GM12874 (cell line): ENCODE results near the gene KRTAP5-10.

Experiments
- CTCF ChIP-seq: IDR thresholded peaks from 2 replicates; pipeline ENCODE4 v1.5.1; 2011; ENCODE audit warnings: low read depth, mild to moderate bottlenecking, control low read depth, low read length, moderate library complexity; ENCODE audit not compliant: insufficient read depth

The KRTAP5-10 gene

GRCh38 chr11:71539017-71539416 is 26.3 kb upstream of the KRTAP5-10 start:
- TF ChIP-seq CTCF: no peak

GRCh38 chr11:71542382-71542781 is 23.0 kb upstream of the KRTAP5-10 start:
- TF ChIP-seq CTCF: no peak

DNA sequence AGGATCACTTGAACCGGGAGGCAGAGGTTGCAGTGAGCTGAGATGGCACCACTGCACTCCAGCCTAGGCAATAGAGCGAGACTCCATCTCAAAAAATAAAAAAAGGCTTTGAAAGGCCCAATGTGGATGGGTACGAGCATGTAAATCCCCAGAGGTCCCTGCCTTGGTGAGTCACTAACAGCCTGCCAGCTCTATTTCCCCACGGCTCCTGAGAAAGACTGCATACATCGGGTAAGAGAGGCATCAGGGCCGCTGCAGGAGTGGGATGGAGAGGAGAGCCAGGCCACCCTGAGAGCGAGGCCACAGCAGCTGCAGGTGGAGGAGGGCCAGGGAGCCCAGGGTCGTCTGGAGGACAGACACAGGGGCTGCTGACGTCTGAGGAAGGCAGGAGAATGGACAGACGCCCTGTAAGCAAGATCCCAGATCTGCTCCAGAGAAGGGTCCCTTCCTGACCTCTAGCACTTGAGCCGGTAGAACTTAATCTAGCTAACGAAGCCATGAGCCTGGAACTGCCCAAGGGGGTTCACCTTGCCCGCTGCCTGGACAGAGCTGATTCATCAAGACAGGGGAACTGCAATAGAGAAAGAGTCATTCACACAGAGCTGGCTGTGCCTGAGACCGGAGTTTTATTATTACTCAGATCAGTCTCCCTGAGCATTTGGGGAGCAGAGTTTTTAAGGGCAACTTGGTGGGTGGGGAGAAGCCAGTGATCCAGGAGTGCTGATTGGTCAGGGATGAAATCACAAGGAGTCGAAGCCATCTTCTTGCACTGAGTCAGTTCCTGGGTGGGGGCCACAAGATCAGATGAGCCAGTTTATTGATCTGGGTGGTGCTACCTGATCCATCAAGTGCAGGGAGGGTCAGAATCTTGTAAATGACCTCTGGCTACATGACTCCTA is 22.2 kb upstream of the KRTAP5-10 start:
- no peak for TF ChIP-seq CTCF

- no peak for TF ChIP-seq CTCF
These were observed 21.5 kb upstream of the KRTAP5-10 start for GRCh38 chr11:71543866-71544265.

DNA sequence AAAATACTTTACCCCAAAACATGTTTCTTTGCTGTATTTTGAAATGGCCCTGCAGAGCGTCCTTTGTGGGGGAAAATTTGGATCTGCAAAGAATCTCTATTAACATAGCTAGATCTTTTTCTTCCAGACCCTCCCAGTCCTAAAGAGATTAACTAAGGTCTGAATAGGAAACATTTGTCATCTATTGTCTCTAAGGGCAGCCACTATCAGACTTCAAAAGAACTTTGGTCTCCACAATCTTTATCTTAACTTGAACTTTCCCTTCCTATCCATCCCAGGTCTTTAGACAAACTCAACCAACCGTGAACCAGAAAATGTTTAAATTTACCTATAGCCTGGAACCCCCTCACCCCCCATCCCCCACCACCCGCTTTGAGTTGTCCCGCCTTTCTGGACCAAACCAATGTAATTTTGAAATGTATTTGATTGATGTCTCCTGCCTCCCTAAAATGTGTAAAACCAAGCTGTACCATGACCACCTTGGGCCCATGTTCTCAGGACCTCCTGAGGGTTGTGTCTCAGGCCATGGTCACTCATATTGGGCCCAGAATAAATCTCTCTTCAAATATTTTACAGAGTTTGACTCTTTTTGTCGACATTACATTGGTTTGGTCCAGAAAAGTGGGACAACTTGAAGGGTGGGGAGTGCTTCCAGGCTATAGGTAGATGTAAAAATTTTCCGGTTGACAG is 20.7 kb upstream of the KRTAP5-10 start:
- TF ChIP-seq CTCF: no peak

GRCh38 chr11:71545405-71545966 is 19.9 kb upstream of the KRTAP5-10 start:
- no peak for TF ChIP-seq CTCF

GRCh38 chr11:71548120-71548519 is 17.2 kb upstream of the KRTAP5-10 start, which contains the start of gene KRTAP5-9:
Gene KRTAP5-9, plus strand, starts transcription at chr11:71548420. Its CDS starts 238 bp downstream, at chr11:71548658.
- no peak for TF ChIP-seq CTCF
